A549 (cell line): ENCODE measurements around the gene C5orf63.

Experiments
- CBX8 ChIP-seq: fragments of 200-600 bp; sonication (generic); IDR thresholded peaks from 2 replicates; pipeline ENCODE4 v1.6.1; 2016
- EP300 ChIP-seq, 2 experiments: fragments of >200 bp; sonication (Bioruptor Twin); formaldehyde crosslinking; IDR thresholded peaks; 2 replicates in 1 of 2; 3 replicates in 1 of 2; pipeline ENCODE4 v1.6.1; 2016 to 2017
- HOXB5 ChIP-seq: fragments of 250-450 bp; sonication (Bioruptor Pico); IDR thresholded peaks from 2 replicates; pipeline ENCODE4 v1.5.0; 2020; ENCODE audit warnings: mild to moderate bottlenecking, moderate library complexity
- NFE2L2 ChIP-seq: fragments of 150-350 bp; conservative IDR thresholded peaks from 2 replicates; pipeline ENCODE4 v1.6.1; 2014; ENCODE audit warnings: low read length
- POLR2A ChIP-seq: IDR thresholded peaks from 2 replicates; pipeline ENCODE4 v1.6.1; 2012; ENCODE audit warnings: mild to moderate bottlenecking, low read length
- ZFP36 ChIP-seq: fragments of 450-650 bp; IDR thresholded peaks from 2 replicates; pipeline ENCODE4 v1.6.1; 2014; ENCODE audit warnings: borderline replicate concordance; ENCODE audit not compliant: partially characterized antibody
- TF ChIP-seq, protein P1 (sequence below): fragments of >200 bp; sonication (Bioruptor Twin); formaldehyde crosslinking; IDR thresholded peaks from 3 replicates; pipeline ENCODE4 v1.5.1; 2016
- TF ChIP-seq, protein P2 (sequence below): fragments of 150-350 bp; IDR thresholded peaks from 2 replicates; pipeline ENCODE4 v1.6.1; 2014; ENCODE audit warnings: low read depth, mild to moderate bottlenecking, low read length
- TF ChIP-seq, protein P3 (sequence below): fragments of >200 bp; sonication (Bioruptor Twin); formaldehyde crosslinking; IDR thresholded peaks from 3 replicates; pipeline ENCODE4 v1.6.1; 2016
- TF ChIP-seq, protein P4 (sequence below): fragments of 200-600 bp; sonication (generic); IDR thresholded peaks from 2 replicates; pipeline ENCODE4 v1.6.1; 2016; ENCODE audit warnings: antibody characterized with exemption, mild to moderate bottlenecking, moderate library complexity
- TF ChIP-seq, protein P5 (sequence below): fragments of 250-450 bp; sonication (Bioruptor Pico); IDR thresholded peaks from 2 replicates; pipeline ENCODE4 v1.5.0; 2021; ENCODE audit warnings: mild to moderate bottlenecking, moderate library complexity, borderline replicate concordance

DNA sequence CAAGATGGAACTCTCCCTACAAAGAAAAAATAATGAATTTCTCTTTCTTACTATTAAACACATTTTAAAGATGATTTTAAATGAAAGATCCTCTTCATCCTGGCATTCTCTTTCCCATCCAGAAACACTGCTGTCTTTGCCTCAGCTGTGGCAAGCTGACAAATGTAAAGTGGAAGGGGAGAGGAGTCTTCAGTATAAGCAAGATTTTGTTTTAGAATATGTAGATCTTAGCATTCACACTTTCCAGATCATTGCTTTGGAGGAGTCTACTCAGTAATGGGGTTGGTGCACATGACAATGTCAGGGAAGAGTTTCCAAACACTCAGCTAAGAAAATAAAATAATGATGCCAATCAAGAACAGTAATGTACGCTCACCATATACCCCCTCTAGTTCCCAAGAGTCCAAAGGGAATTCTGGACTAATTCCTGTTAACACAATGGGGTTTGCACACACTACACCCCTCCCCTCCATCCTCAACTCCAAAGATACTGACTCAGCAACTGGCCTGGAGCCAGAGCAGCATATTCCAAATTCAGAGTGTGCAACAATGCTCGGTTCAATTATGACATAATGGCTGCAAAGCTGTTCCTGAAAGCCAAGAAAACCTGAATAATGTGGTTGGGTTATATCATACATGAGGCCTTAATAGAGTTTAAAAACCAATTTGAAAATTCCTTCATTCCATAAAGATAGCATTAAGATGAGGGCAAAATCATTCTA is 4.6 kb downstream of the C5orf63 start:
- TF ChIP-seq, protein P1, sequence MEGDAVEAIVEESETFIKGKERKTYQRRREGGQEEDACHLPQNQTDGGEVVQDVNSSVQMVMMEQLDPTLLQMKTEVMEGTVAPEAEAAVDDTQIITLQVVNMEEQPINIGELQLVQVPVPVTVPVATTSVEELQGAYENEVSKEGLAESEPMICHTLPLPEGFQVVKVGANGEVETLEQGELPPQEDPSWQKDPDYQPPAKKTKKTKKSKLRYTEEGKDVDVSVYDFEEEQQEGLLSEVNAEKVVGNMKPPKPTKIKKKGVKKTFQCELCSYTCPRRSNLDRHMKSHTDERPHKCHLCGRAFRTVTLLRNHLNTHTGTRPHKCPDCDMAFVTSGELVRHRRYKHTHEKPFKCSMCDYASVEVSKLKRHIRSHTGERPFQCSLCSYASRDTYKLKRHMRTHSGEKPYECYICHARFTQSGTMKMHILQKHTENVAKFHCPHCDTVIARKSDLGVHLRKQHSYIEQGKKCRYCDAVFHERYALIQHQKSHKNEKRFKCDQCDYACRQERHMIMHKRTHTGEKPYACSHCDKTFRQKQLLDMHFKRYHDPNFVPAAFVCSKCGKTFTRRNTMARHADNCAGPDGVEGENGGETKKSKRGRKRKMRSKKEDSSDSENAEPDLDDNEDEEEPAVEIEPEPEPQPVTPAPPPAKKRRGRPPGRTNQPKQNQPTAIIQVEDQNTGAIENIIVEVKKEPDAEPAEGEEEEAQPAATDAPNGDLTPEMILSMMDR: no peak
- no peak for TF ChIP-seq HOXB5 (CRISPR knock-in tag)
- TF ChIP-seq EP300 (IDR thresholded peaks at IDR 0.05): no peak
- TF ChIP-seq, protein P2, sequence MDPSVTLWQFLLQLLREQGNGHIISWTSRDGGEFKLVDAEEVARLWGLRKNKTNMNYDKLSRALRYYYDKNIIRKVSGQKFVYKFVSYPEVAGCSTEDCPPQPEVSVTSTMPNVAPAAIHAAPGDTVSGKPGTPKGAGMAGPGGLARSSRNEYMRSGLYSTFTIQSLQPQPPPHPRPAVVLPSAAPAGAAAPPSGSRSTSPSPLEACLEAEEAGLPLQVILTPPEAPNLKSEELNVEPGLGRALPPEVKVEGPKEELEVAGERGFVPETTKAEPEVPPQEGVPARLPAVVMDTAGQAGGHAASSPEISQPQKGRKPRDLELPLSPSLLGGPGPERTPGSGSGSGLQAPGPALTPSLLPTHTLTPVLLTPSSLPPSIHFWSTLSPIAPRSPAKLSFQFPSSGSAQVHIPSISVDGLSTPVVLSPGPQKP: no peak
- TF ChIP-seq, protein P3, sequence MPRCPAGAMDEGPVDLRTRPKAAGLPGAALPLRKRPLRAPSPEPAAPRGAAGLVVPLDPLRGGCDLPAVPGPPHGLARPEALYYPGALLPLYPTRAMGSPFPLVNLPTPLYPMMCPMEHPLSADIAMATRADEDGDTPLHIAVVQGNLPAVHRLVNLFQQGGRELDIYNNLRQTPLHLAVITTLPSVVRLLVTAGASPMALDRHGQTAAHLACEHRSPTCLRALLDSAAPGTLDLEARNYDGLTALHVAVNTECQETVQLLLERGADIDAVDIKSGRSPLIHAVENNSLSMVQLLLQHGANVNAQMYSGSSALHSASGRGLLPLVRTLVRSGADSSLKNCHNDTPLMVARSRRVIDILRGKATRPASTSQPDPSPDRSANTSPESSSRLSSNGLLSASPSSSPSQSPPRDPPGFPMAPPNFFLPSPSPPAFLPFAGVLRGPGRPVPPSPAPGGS: no peak
- TF ChIP-seq POLR2A: no peak
- no peak for TF ChIP-seq ZFP36
- TF ChIP-seq, protein P4, sequence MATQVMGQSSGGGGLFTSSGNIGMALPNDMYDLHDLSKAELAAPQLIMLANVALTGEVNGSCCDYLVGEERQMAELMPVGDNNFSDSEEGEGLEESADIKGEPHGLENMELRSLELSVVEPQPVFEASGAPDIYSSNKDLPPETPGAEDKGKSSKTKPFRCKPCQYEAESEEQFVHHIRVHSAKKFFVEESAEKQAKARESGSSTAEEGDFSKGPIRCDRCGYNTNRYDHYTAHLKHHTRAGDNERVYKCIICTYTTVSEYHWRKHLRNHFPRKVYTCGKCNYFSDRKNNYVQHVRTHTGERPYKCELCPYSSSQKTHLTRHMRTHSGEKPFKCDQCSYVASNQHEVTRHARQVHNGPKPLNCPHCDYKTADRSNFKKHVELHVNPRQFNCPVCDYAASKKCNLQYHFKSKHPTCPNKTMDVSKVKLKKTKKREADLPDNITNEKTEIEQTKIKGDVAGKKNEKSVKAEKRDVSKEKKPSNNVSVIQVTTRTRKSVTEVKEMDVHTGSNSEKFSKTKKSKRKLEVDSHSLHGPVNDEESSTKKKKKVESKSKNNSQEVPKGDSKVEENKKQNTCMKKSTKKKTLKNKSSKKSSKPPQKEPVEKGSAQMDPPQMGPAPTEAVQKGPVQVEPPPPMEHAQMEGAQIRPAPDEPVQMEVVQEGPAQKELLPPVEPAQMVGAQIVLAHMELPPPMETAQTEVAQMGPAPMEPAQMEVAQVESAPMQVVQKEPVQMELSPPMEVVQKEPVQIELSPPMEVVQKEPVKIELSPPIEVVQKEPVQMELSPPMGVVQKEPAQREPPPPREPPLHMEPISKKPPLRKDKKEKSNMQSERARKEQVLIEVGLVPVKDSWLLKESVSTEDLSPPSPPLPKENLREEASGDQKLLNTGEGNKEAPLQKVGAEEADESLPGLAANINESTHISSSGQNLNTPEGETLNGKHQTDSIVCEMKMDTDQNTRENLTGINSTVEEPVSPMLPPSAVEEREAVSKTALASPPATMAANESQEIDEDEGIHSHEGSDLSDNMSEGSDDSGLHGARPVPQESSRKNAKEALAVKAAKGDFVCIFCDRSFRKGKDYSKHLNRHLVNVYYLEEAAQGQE: no peak
- TF ChIP-seq, protein P5, sequence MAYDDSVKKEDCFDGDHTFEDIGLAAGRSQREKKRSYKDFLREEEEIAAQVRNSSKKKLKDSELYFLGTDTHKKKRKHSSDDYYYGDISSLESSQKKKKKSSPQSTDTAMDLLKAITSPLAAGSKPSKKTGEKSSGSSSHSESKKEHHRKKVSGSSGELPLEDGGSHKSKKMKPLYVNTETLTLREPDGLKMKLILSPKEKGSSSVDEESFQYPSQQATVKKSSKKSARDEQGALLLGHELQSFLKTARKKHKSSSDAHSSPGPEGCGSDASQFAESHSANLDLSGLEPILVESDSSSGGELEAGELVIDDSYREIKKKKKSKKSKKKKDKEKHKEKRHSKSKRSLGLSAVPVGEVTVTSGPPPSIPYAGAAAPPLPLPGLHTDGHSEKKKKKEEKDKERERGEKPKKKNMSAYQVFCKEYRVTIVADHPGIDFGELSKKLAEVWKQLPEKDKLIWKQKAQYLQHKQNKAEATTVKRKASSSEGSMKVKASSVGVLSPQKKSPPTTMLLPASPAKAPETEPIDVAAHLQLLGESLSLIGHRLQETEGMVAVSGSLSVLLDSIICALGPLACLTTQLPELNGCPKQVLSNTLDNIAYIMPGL: no peak
- TF ChIP-seq CBX8: no peak
- TF ChIP-seq NFE2L2: no peak
